ENCODE measurements around the gene PER3.

The PER3 gene

GRCh38 chr1:7768583-7768982 lies 15.5 kb upstream of the PER3 start:
- Histone ChIP-seq H3K9ac (ENCODE audit: low read length) (no peak overlapping the region), H3K4me2 (ENCODE audit: low read length) (no peak overlapping the region)
- TF ChIP-seq EZH2 (IDR thresholded peaks at IDR 0.05; ENCODE audit: borderline replicate concordance, low read length) = no peak
- no peak for TF ChIP-seq CTCF (IDR thresholded peaks at IDR 0.05; ENCODE audit: low read length)

GRCh38 chr1:7769673-7770412 lies 14.2 kb upstream of the PER3 start:
- TF ChIP-seq EZH2 (IDR thresholded peaks at IDR 0.05; ENCODE audit: borderline replicate concordance, low read length) = no peak
- no peak for TF ChIP-seq CTCF (IDR thresholded peaks at IDR 0.05; ENCODE audit: low read length)
- Histone ChIP-seq H3F3A (ENCODE audit: insufficient read depth, low read length) (no peaks in the 10 kb centered on the region), H3K4me3 (ENCODE audit: low read depth, low read length, poor library complexity, severe bottlenecking) (no peak overlapping the region), H3K36me3 (ENCODE audit: insufficient read depth, low read length) (peaks cover 13% of the 10 kb centered on the region; the same call in 1 of the 2 replicates), H3K9me3 (ENCODE audit: low read length) (no peaks in the 10 kb centered on the region), H3K9me2 (ENCODE audit: low read depth, low read length) (no peaks in the 10 kb centered on the region), H4K20me1 (ENCODE audit: insufficient read depth, low read length) (no peaks in the 10 kb centered on the region), H3K9ac (ENCODE audit: low read length) (no peak overlapping the region), H3K27me3 (ENCODE audit: insufficient read depth, low read length) (no peaks in the 10 kb centered on the region), H3K27ac (ENCODE audit: low read depth, low read length, poor library complexity, severe bottlenecking) (no peak overlapping the region), H3K4me1 (ENCODE audit: insufficient read depth, low read length, severe bottlenecking) (peaks cover 13% of the 10 kb centered on the region), H3K4me2 (ENCODE audit: low read length) (0 out of 2 replicates have a peak overlapping the region, but pooled peaks have one; percentile 89), H2AFZ (ENCODE audit: low read length) (no peak overlapping the region), H3K79me2 (ENCODE audit: insufficient read depth, low read length) (no peaks in the 10 kb centered on the region)

More at GRCh38 chr1:7768583-7768982, 15.5 kb upstream of the PER3 start:
- no peaks in the 10 kb centered on the region for H4K20me1 ChIP-seq (ENCODE audit: insufficient read depth, low read length)
- H3K4me3 ChIP-seq (ENCODE audit: low read depth, low read length, poor library complexity, severe bottlenecking) = no peak overlapping the region
- H3K27ac ChIP-seq (ENCODE audit: low read depth, low read length, poor library complexity, severe bottlenecking) = no peak overlapping the region
- no peak overlapping the region for H2AFZ ChIP-seq (ENCODE audit: low read length)
- no peaks in the 10 kb centered on the region for H3K79me2 ChIP-seq (ENCODE audit: insufficient read depth, low read length)
- no peaks in the 10 kb centered on the region for H3K27me3 ChIP-seq (ENCODE audit: insufficient read depth, low read length)
- H3F3A ChIP-seq (ENCODE audit: insufficient read depth, low read length) = no peaks in the 10 kb centered on the region
- H3K4me1 ChIP-seq (ENCODE audit: insufficient read depth, low read length, severe bottlenecking) = peaks cover 13% of the 10 kb centered on the region
- peaks cover 2% of the 10 kb centered on the region; the same call in 1 of the 2 replicates for H3K36me3 ChIP-seq (ENCODE audit: insufficient read depth, low read length)
- H3K9me3 ChIP-seq (ENCODE audit: low read length) = no peaks in the 10 kb centered on the region
- H3K9me2 ChIP-seq (ENCODE audit: low read depth, low read length) = no peaks in the 10 kb centered on the region

- Histone ChIP-seq H3K9me3 (ENCODE audit: low read length) (no peaks in the 10 kb centered on the region), H3K9me2 (ENCODE audit: low read depth, low read length) (no peaks in the 10 kb centered on the region), H3K79me2 (ENCODE audit: insufficient read depth, low read length) (no peaks in the 10 kb centered on the region), H3K36me3 (ENCODE audit: insufficient read depth, low read length) (peaks cover 13% of the 10 kb centered on the region; the same call in 1 of the 2 replicates), H3K4me2 (ENCODE audit: low read length) (peak overlapping the region; percentile 89), H3K4me1 (ENCODE audit: insufficient read depth, low read length, severe bottlenecking) (peaks cover 13% of the 10 kb centered on the region), H2AFZ (ENCODE audit: low read length) (peak overlapping the region; percentile 97), H3K4me3 (ENCODE audit: low read depth, low read length, poor library complexity, severe bottlenecking) (peak overlapping the region; percentile 84), H3F3A (ENCODE audit: insufficient read depth, low read length) (no peaks in the 10 kb centered on the region), H4K20me1 (ENCODE audit: insufficient read depth, low read length) (no peaks in the 10 kb centered on the region), H3K27ac (ENCODE audit: low read depth, low read length, poor library complexity, severe bottlenecking) (no peak overlapping the region), H3K9ac (ENCODE audit: low read length) (peak overlapping the region; percentile 60), H3K27me3 (ENCODE audit: insufficient read depth, low read length) (no peaks in the 10 kb centered on the region)
- TF ChIP-seq EZH2 (IDR thresholded peaks at IDR 0.05; ENCODE audit: borderline replicate concordance, low read length) (no peak), CTCF (IDR thresholded peaks at IDR 0.05; ENCODE audit: low read length) (no peak)
These were observed 13.5 kb upstream of the PER3 start for GRCh38 chr1:7770669-7770996.

All from OCI-LY1 (cell line).